SK-N-SH (cell line): Measurements from ENCODE around the gene SELENOM. TPM values are rescaled to one million over a fixed set of nuclear protein-coding genes. Genes with fewer than 3 reads are reported as not detected.
"Not testable (repeated sequence)": the region's sequence is repeated elsewhere in the genome, so short reads cannot be mapped to it uniquely, and the experiment has no call there.

Experiments
- CTCF ChIA-PET: fragments of 300-600, 350-600 bp; formaldehyde crosslinking; extraction: SDS; loops from one replicate; lab custom pipeline; 2021; lab: Yijun Ruan, JAX
- POLR2A ChIA-PET: fragments of 350-600 bp; sonication (Branson Sonifier 250); formaldehyde crosslinking; extraction: SDS; loops from one replicate; lab custom pipeline; 2020; ENCODE audit warnings: antibody characterized with exemption, inconsistent platforms; lab: Yijun Ruan, JAX
- DNase-seq: peaks from one replicate; pipeline ENCODE4 v3.0.0; 2012
- H2AFZ ChIP-seq: fragments of 200-600 bp; sonication (generic); 2 replicates; pipeline ENCODE4 v1.8.1; 2016; ENCODE audit warnings: antibody characterized with exemption, mild to moderate bottlenecking, low read depth
- H3F3A ChIP-seq: fragments of 200-600 bp; sonication (generic); replicated peaks from 2 replicates; pipeline ENCODE3; 2016; ENCODE audit warnings: antibody characterized with exemption, mild to moderate bottlenecking; ENCODE audit not compliant: insufficient read depth
- H3K27ac ChIP-seq, 2 experiments: fragments of 200-500 bp in 1 of 2; fragments of 200-600 bp in 1 of 2; sonication (Bioruptor generic) in 1 of 2; sonication (generic), shearing (Covaris generic) in 1 of 2; 2 replicates each; pipeline versions ENCODE4 v1.5.1 to v1.6.1; 2014 to 2016; ENCODE audit warnings: low read depth in 2 of 2, inconsistent platforms in 1 of 2, low read length in 1 of 2, mild to moderate bottlenecking in 1 of 2, mixed read lengths in 1 of 2
- H3K27me3 ChIP-seq: fragments of 200-600 bp; sonication (generic), shearing (Covaris generic); 2 replicates; pipeline ENCODE4 v1.6.1; 2016; ENCODE audit warnings: mixed run types; ENCODE audit not compliant: insufficient read depth
- H3K36me3 ChIP-seq, 2 experiments: fragments of 200-500 bp in 1 of 2; fragments of 200-600 bp in 1 of 2; sonication (Bioruptor generic) in 1 of 2; sonication (generic) in 1 of 2; replicated peaks in 1 of 2; 2 replicates each; pipeline versions ENCODE3 to v1.5.1; 2014 to 2016; ENCODE audit warnings: low read length in 1 of 2, mild to moderate bottlenecking in 1 of 2; ENCODE audit not compliant: insufficient read depth in 2 of 2, control insufficient read depth in 1 of 2
- H3K4me1 ChIP-seq, 2 experiments: fragments of 200-500 bp in 1 of 2; fragments of 200-600 bp in 1 of 2; sonication (Bioruptor generic) in 1 of 2; sonication (generic), shearing (Covaris generic) in 1 of 2; 2 replicates each; pipeline versions ENCODE4 v1.5.1 to v1.6.1; 2014 to 2016; ENCODE audit warnings: low read depth in 1 of 2, low read length in 1 of 2, mixed run types in 1 of 2; ENCODE audit not compliant: insufficient read depth in 2 of 2, control insufficient read depth in 1 of 2
- H3K4me2 ChIP-seq: fragments of 200-600 bp; sonication (generic), shearing (Covaris generic); 2 replicates; pipeline ENCODE4 v1.6.1; 2017; ENCODE audit warnings: mixed run types
- H3K4me3 ChIP-seq, 2 experiments: fragments of 200-500 bp in 1 of 2; fragments of 200-600 bp in 1 of 2; sonication (Bioruptor generic) in 1 of 2; sonication (generic), shearing (Covaris generic) in 1 of 2; 2 replicates each; pipeline versions ENCODE4 v1.5.1 to v1.8.1; 2014 to 2016; ENCODE audit warnings: low read depth in 2 of 2, inconsistent platforms in 1 of 2, low read length in 1 of 2, mild to moderate bottlenecking in 1 of 2, mixed read lengths in 1 of 2, moderate library complexity in 1 of 2
- H3K79me2 ChIP-seq: fragments of 200-600 bp; sonication (generic); 2 replicates; pipeline ENCODE4 v1.8.1; 2017; ENCODE audit warnings: mild to moderate bottlenecking; ENCODE audit not compliant: insufficient read depth
- H3K9ac ChIP-seq: fragments of 200-600 bp; sonication (generic); 2 replicates; pipeline ENCODE4 v1.6.1; 2017; ENCODE audit warnings: mixed run types
- H3K9me2 ChIP-seq: fragments of 200-600 bp; sonication (generic); 2 replicates; pipeline ENCODE4 v1.6.1; 2017; ENCODE audit warnings: mixed run types
- H3K9me3 ChIP-seq: fragments of 200-600 bp; sonication (generic); 2 replicates; pipeline ENCODE4 v1.6.1; 2017; ENCODE audit warnings: mixed run types, mild to moderate bottlenecking, moderate library complexity
- H4K20me1 ChIP-seq: fragments of 200-600 bp; sonication (generic); 2 replicates; pipeline ENCODE4 v1.6.1; 2017; ENCODE audit warnings: mild to moderate bottlenecking, mixed run types; ENCODE audit not compliant: insufficient read depth
- CHD2 ChIP-seq: fragments of 150-350 bp; IDR thresholded peaks from 2 replicates; pipeline ENCODE4 v1.6.1; 2018; ENCODE audit warnings: low read length; ENCODE audit not compliant: partially characterized antibody
- CTCF ChIP-seq: fragments of 200-600 bp; sonication (generic); IDR thresholded peaks from 2 replicates; pipeline ENCODE4 v1.6.1; 2017; ENCODE audit warnings: antibody characterized with exemption, mild to moderate bottlenecking, moderate library complexity
- FOSL2 ChIP-seq: IDR thresholded peaks from 2 replicates; pipeline ENCODE4 v1.4.0; 2012; ENCODE audit warnings: low read depth, mild to moderate bottlenecking, moderate library complexity, borderline replicate concordance
- FOXJ3 ChIP-seq: sonication (generic); formaldehyde crosslinking; IDR thresholded peaks from 2 replicates; pipeline ENCODE4 v1.5.1; 2020; ENCODE audit warnings: mild to moderate bottlenecking, missing genetic modification reagents
- GATA2 ChIP-seq: sonication (generic); formaldehyde crosslinking; IDR thresholded peaks from 2 replicates; pipeline ENCODE4 v1.5.0; 2020; ENCODE audit warnings: mild to moderate bottlenecking, missing genetic modification reagents
- IRF3 ChIP-seq: fragments of 150-350 bp; IDR thresholded peaks from 2 replicates; pipeline ENCODE4 v1.6.1; 2016; ENCODE audit warnings: mild to moderate bottlenecking, low read depth, low read length
- JUND ChIP-seq: IDR thresholded peaks from 2 replicates; pipeline ENCODE4 v1.4.0; 2012
- MAX ChIP-seq: IDR thresholded peaks from 2 replicates; pipeline ENCODE4 v1.4.0; 2012; ENCODE audit warnings: low read depth
- PBX3 ChIP-seq: IDR thresholded peaks from 2 replicates; pipeline ENCODE4; 2012
- POLR2AphosphoS5 ChIP-seq: IDR thresholded peaks from 2 replicates; pipeline ENCODE4 v1.6.1; 2012; ENCODE audit warnings: low read depth, low read length
- RFX5 ChIP-seq: IDR thresholded peaks from 2 replicates; pipeline ENCODE4 v1.6.1; 2012; ENCODE audit warnings: mild to moderate bottlenecking, improper control_type of control experiment, low read length
- SIN3A ChIP-seq: IDR thresholded peaks from 2 replicates; pipeline ENCODE4 v1.6.1; 2012; ENCODE audit warnings: low read depth, mild to moderate bottlenecking, low read length, moderate library complexity, borderline replicate concordance
- TCF12 ChIP-seq: IDR thresholded peaks from 2 replicates; pipeline ENCODE4 v1.4.0; 2012
- TEAD4 ChIP-seq: IDR thresholded peaks from 2 replicates; pipeline ENCODE4 v1.4.0; 2012; ENCODE audit warnings: mild to moderate bottlenecking, borderline replicate concordance; ENCODE audit not compliant: insufficient read depth
- USF1 ChIP-seq: IDR thresholded peaks from 2 replicates; pipeline ENCODE4 v1.4.0; 2012; ENCODE audit warnings: low read depth, borderline replicate concordance
- USF2 ChIP-seq: fragments of 150-350 bp; IDR thresholded peaks from 2 replicates; pipeline ENCODE4 v1.6.1; 2017; ENCODE audit warnings: antibody characterized with exemption, low read length, low read depth, borderline replicate concordance
- WGBS: methylation state at CpG from one replicate; pipeline ENCODE4 v1.1.6; 2017; ENCODE audit warnings: low lambda C conversion rate; 5-methylcytosine and 5-hydroxymethylcytosine counted together
- polyA plus RNA-seq, 3 experiments: library from polyadenylated mRNA; depleted of rRNA; stranded (reverse); fragments of >200 nt; gene quantifications; 2 replicates each; pipeline ENCODE4 v1.2.3, GENCODE V29; 2012

SELENOM gene
- polyA plus RNA-seq, 1 of the 3 experiments (the other 2 are of a cell fraction) = 117 TPM

GRCh38 chr22:31097941-31098631, 9.3 kb downstream of the SELENOM start:
- peaks cover 20% of the 10 kb centered on the region for H3F3A ChIP-seq
- no peak for DNase-seq
- peaks cover 6 to 24% of the 10 kb centered on the region in 2 experiments for H3K36me3 ChIP-seq
- no peak overlapping the region for H3K27ac ChIP-seq
- no peak overlapping the region for H3K4me2 ChIP-seq
- CTCF ChIA-PET = interaction anchor here (0.6 to 2.2 kb wide), 5 partner anchors 8 to 215 kb away, joined by 3 to 10 read pairs (median 3); partner anchors contain the start of genes RNF185 and SELENOM
- H3K9me2 ChIP-seq = no peaks in the 10 kb centered on the region
- no peaks in the 10 kb centered on the region for H4K20me1 ChIP-seq
- H3K9me3 ChIP-seq = no peaks in the 10 kb centered on the region
- H3K9ac ChIP-seq = no peak overlapping the region
- no peaks in the 10 kb centered on the region; a peak in 1 of 4 replicates for H3K4me1 ChIP-seq
- H3K79me2 ChIP-seq = no peaks in the 10 kb centered on the region
- 96% methylated on average over 10 of the region's 10 CpGs for WGBS
- no peak overlapping the region for H3K4me3 ChIP-seq
- H2AFZ ChIP-seq = no peak overlapping the region
- TF ChIP-seq SIN3A = no peak
- no peak for TF ChIP-seq USF1
- TF ChIP-seq IRF3 = no peak
- TF ChIP-seq TEAD4 = no peak
- TF ChIP-seq USF2 = no peak
- no peak for TF ChIP-seq RFX5
- TF ChIP-seq FOXJ3 (CRISPR knock-in tag) = no peak
- no peak for TF ChIP-seq CTCF
- TF ChIP-seq TCF12 = no peak
- no peak for TF ChIP-seq PBX3
- TF ChIP-seq CHD2 = no peak
- no peak for TF ChIP-seq POLR2AphosphoS5
- TF ChIP-seq FOSL2 = no peak
- TF ChIP-seq MAX = no peak
- TF ChIP-seq JUND = no peak
- no peak for TF ChIP-seq GATA2
- POLR2A ChIA-PET = no interaction called here
- no peaks in the 10 kb centered on the region for H3K27me3 ChIP-seq

- H3K9me3 ChIP-seq, H3K4me3 ChIP-seq, H3K79me2 ChIP-seq, DNase-seq, H3K27me3 ChIP-seq, POLR2A ChIA-PET, H3K9me2 ChIP-seq, H4K20me1 ChIP-seq, H3K4me2 ChIP-seq, H3K27ac ChIP-seq, H3K9ac ChIP-seq, H3K4me1 ChIP-seq, H2AFZ ChIP-seq: not testable (repeated sequence)
- CTCF ChIA-PET = interaction anchor here (1.4 kb wide), 1 partner anchor 62 kb away, joined by 3 read pairs; the partner anchor contains the start of gene RNF185
- WGBS = 97% methylated on average over 5 of the region's 5 CpGs
- Histone ChIP-seq H3K36me3 (peaks cover 6 to 28% of the 10 kb centered on the region in 2 experiments), H3F3A (peaks cover 16% of the 10 kb centered on the region)
Observed at GRCh38 chr22:31097539-31097938, 9.8 kb downstream of the SELENOM start.
